SU-DHL-6 (cell line): ENCODE measurements around the gene KAZN.

Source experiments
- H2AFZ ChIP-seq: fragments of 200-600 bp; sonication (generic); 2 replicates; pipeline ENCODE4 v1.6.1; 2014; ENCODE audit warnings: low read depth, mild to moderate bottlenecking, moderate library complexity, mixed read lengths, antibody characterized with exemption, low read length; ENCODE audit not compliant: severe bottlenecking
- H3F3A ChIP-seq: fragments of 200-600 bp; shearing (Covaris generic); 2 replicates; pipeline ENCODE4 v1.6.0; 2016; ENCODE audit warnings: antibody characterized with exemption, mild to moderate bottlenecking; ENCODE audit not compliant: insufficient read depth
- H3K27ac ChIP-seq: fragments of 200-600 bp; sonication (generic); 2 replicates; pipeline ENCODE4 v1.5.1; 2016; ENCODE audit warnings: low read depth, mild to moderate bottlenecking, low read length, moderate library complexity, mixed read lengths
- H3K27me3 ChIP-seq: fragments of 200-600 bp; sonication (generic), shearing (Covaris generic); 2 replicates; pipeline ENCODE4 v1.6.0; 2014; ENCODE audit warnings: mild to moderate bottlenecking, low read length
- H3K36me3 ChIP-seq: fragments of 200-600 bp; sonication (generic); 2 replicates; pipeline ENCODE4 v1.6.1; 2014; ENCODE audit warnings: mild to moderate bottlenecking, low read length, mixed read lengths
- H3K4me2 ChIP-seq: fragments of 300-600, 200-600 bp; shearing (Covaris generic), sonication (generic); 2 replicates; pipeline ENCODE4 v1.6.0; 2014; ENCODE audit warnings: low read length, low read depth, mild to moderate bottlenecking; ENCODE audit not compliant: poor library complexity, severe bottlenecking
- H3K4me3 ChIP-seq: fragments of 200-600 bp; sonication (generic); 2 replicates; pipeline ENCODE4 v1.5.1; 2014; ENCODE audit warnings: antibody characterized with exemption, low read length, mild to moderate bottlenecking, mixed read lengths; ENCODE audit not compliant: insufficient read depth, poor library complexity, severe bottlenecking
- H3K79me2 ChIP-seq: fragments of 200-600 bp; sonication (generic); 2 replicates; pipeline ENCODE4 v1.6.1; 2014; ENCODE audit warnings: mild to moderate bottlenecking, low read length, moderate library complexity; ENCODE audit not compliant: insufficient read depth
- H3K9ac ChIP-seq: fragments of 200-600 bp; sonication (generic); 2 replicates; pipeline ENCODE4 v1.7.0; 2014; ENCODE audit warnings: mild to moderate bottlenecking, low read length
- H3K9me2 ChIP-seq: fragments of 200-600 bp; sonication (generic); replicated peaks from 2 replicates; pipeline ENCODE4 v1.6.1; 2014; ENCODE audit warnings: low read length; ENCODE audit not compliant: insufficient read depth
- H3K9me3 ChIP-seq: fragments of 200-600 bp; sonication (generic); 2 replicates; pipeline ENCODE4 v1.6.1; 2014; ENCODE audit warnings: low read length, mixed read lengths; ENCODE audit not compliant: insufficient read depth
- H4K20me1 ChIP-seq: fragments of 200-600 bp; sonication (generic); 2 replicates; pipeline ENCODE4 v1.6.1; 2014; ENCODE audit warnings: low read depth, mild to moderate bottlenecking, antibody characterized with exemption, low read length, moderate library complexity, mixed read lengths
- EZH2phosphoT487 ChIP-seq: fragments of 200-600 bp; sonication (generic), shearing (Covaris generic); conservative IDR thresholded peaks from 2 replicates; pipeline ENCODE4 v1.6.1; 2018; ENCODE audit warnings: mild to moderate bottlenecking, antibody characterized with exemption, low read length, moderate library complexity, mixed read lengths
- TF ChIP-seq, protein P1 (sequence below): fragments of 200-600 bp; sonication (generic); IDR thresholded peaks from one replicate; pipeline ENCODE4 v1.5.1; 2017; ENCODE audit warnings: antibody characterized with exemption, mild to moderate bottlenecking, low read length, moderate library complexity; ENCODE audit not compliant: insufficient read depth, poor library complexity, severe bottlenecking

KAZN gene

DNA sequence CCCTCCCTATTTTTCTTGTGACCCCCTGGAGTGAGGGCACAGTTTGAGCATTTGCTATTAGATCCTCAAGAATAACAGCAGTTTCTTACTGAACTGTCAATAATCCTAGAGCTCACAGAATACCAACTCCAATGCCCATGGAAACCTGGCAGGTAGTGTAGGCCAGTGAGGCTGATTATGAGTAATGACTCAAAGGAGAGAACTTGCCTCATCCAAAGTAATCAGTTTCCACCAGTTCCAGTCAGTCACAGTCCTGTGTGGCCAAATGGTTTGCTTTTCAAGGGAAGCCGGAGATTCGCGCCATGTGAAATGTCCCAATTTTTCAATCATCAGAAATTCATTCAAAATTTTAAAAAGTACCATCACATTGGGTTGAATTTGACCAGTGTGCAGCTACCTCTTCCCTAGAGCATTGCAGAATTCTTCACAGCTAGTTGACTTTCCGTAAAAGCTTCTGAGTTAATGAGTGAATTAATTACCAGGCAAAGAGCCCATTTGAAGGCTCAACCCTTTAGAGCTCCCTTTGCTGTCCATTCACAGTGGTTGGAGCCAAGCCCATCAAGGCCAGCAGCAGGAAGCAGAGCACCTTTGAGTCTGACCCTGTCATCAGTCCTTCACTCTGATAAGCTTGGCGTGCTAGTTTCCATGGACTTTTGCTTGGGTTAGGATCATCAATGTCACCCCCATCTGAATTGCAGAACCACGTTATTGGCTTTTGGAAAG, 170.3 kb downstream of the KAZN start:
- Histone ChIP-seq H3K27ac (no peak overlapping the region), H3K79me2 (no peaks in the 10 kb centered on the region), H3K36me3 (no peaks in the 10 kb centered on the region), H3K9ac (no peak overlapping the region), H3K9me3 (no peaks in the 10 kb centered on the region), H3K4me3 (no peak overlapping the region), H2AFZ (no peak overlapping the region), H3K9me2 (no peaks in the 10 kb centered on the region), H4K20me1 (no peaks in the 10 kb centered on the region), H3K27me3 (no peaks in the 10 kb centered on the region), H3F3A (no peaks in the 10 kb centered on the region), H3K4me2 (no peak overlapping the region)
- no peak for TF ChIP-seq EZH2phosphoT487
- TF ChIP-seq, protein P1, sequence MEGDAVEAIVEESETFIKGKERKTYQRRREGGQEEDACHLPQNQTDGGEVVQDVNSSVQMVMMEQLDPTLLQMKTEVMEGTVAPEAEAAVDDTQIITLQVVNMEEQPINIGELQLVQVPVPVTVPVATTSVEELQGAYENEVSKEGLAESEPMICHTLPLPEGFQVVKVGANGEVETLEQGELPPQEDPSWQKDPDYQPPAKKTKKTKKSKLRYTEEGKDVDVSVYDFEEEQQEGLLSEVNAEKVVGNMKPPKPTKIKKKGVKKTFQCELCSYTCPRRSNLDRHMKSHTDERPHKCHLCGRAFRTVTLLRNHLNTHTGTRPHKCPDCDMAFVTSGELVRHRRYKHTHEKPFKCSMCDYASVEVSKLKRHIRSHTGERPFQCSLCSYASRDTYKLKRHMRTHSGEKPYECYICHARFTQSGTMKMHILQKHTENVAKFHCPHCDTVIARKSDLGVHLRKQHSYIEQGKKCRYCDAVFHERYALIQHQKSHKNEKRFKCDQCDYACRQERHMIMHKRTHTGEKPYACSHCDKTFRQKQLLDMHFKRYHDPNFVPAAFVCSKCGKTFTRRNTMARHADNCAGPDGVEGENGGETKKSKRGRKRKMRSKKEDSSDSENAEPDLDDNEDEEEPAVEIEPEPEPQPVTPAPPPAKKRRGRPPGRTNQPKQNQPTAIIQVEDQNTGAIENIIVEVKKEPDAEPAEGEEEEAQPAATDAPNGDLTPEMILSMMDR, result no peak

GRCh38 chr1:14769486-14770274, 171.2 kb downstream of the KAZN start:
- Histone ChIP-seq H3K79me2 (no peaks in the 10 kb centered on the region), H4K20me1 (no peaks in the 10 kb centered on the region), H3K9me2 (no peaks in the 10 kb centered on the region), H2AFZ (no peak overlapping the region), H3K4me2 (no peak overlapping the region), H3K27me3 (no peaks in the 10 kb centered on the region), H3K4me3 (no peak overlapping the region), H3K9me3 (no peaks in the 10 kb centered on the region), H3F3A (no peaks in the 10 kb centered on the region), H3K36me3 (no peaks in the 10 kb centered on the region), H3K27ac (no peak overlapping the region), H3K9ac (no peak overlapping the region)
- no peak for TF ChIP-seq EZH2phosphoT487
- TF ChIP-seq, protein P1, result no peak

DNA sequence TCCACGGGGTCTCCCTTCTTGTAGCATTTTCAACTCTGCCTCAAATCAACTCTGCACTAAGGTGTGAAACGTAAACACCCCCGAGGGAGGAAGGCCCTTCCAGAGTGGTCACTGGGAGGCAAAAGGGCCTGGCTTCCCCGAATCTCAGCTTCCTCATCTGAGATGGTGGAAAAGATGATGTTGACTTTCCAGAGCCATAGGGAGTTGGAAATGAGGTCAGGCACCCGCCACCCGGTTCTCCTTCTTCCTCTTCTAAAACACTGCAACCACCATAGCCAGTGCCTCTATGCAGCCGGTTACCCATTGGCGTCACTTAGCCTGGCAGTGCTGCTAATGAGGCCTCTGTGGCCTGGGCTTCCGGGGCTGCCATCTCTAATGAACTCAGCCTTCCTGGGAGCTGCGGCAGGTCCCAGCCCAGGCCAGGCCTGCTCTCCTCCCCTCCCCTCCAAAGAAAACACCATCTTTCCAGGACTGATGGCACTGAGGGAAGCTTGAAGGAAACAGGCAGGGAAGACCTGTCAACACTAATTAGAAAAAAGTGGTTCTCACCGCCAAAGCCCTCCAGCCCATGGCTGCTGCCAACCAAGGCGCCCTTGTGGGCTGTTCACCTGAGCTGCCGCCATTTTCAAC, 175.0 kb downstream of the KAZN start:
- Histone ChIP-seq H3K27me3 (no peaks in the 10 kb centered on the region), H2AFZ (no peak overlapping the region), H3K9ac (no peak overlapping the region), H3K36me3 (no peaks in the 10 kb centered on the region), H3K9me2 (no peaks in the 10 kb centered on the region), H3F3A (no peaks in the 10 kb centered on the region), H3K27ac (no peak overlapping the region), H3K4me3 (no peak overlapping the region), H4K20me1 (no peaks in the 10 kb centered on the region), H3K4me2 (no peak overlapping the region), H3K9me3 (no peaks in the 10 kb centered on the region), H3K79me2 (no peaks in the 10 kb centered on the region)
- TF ChIP-seq, protein P1, result no peak
- TF ChIP-seq EZH2phosphoT487, result no peak
